SH-SY5Y (cell line): ENCODE results near the gene C2CD5.

Experiments used
- GATA2 ChIP-seq: IDR thresholded peaks from 2 replicates; pipeline ENCODE4 v1.6.1; 2011; ENCODE audit warnings: mild to moderate bottlenecking, low read depth, low read length
- GATA3 ChIP-seq: IDR thresholded peaks from 2 replicates; pipeline ENCODE4 v1.6.1; 2011; ENCODE audit warnings: low read depth, mild to moderate bottlenecking, low read length, moderate library complexity

- TF ChIP-seq GATA2 (no peak), GATA3 (no peak)
These were observed 12.0 kb downstream of the C2CD5 start for GRCh38 chr12:22532317-22532716.
